H1 (cell line): ENCODE data around the gene RNASE11. TPM values are rescaled to one million over a fixed set of nuclear protein-coding genes. Genes with fewer than 3 reads are reported as not detected.

Experiments used
- CTCF ChIA-PET: fragments of 300-600 bp; sonication (Branson Sonifier 250); formaldehyde crosslinking; loops from one replicate; lab custom pipeline; 2021; ENCODE audit not compliant: partially characterized antibody; lab: Charles Lee
- POLR2A ChIA-PET: fragments of 300-600 bp; sonication (Branson Sonifier 250); formaldehyde crosslinking; loops from one replicate; lab custom pipeline; 2021; ENCODE audit warnings: inconsistent platforms; ENCODE audit not compliant: partially characterized antibody; lab: Charles Lee
- DNase-seq, 2 experiments: peaks; one replicate each; pipeline versions ENCODE4 v3.0.0 to v3.0.0-alpha.2; 2010 to 2022; ENCODE audit warnings: low spot score in 2 of 2, low read depth in 1 of 2, mixed read lengths in 1 of 2
- FAIRE-seq: peaks from 2 replicates; lab custom pipeline; 2011; peaks lifted over from hg19 to GRCh38; lab: Jason Lieb, UNC
- H2AFZ ChIP-seq: 2 replicates; pipeline ENCODE4 v1.8.1; 2012; ENCODE audit warnings: low read length, inconsistent platforms
- H2AK5ac ChIP-seq: 2 replicates; pipeline ENCODE4 v1.6.1; 2013; ENCODE audit warnings: low read depth, low read length
- H2BK120ac ChIP-seq: replicated peaks from 2 replicates; pipeline ENCODE3; 2013; ENCODE audit warnings: low read depth, low read length, inconsistent platforms
- H2BK12ac ChIP-seq: 2 replicates; pipeline ENCODE4 v1.6.1; 2013; ENCODE audit warnings: low read depth, low read length
- H2BK15ac ChIP-seq: 2 replicates; pipeline ENCODE4 v1.6.1; 2013; ENCODE audit warnings: low read length
- H2BK20ac ChIP-seq: 2 replicates; pipeline ENCODE4 v1.6.1; 2013; ENCODE audit warnings: low read length
- H2BK5ac ChIP-seq: 2 replicates; pipeline ENCODE4 v1.6.1; 2013; ENCODE audit warnings: low read depth, low read length
- H3K14ac ChIP-seq: 2 replicates; pipeline ENCODE4 v1.6.1; 2013; ENCODE audit warnings: inconsistent platforms; ENCODE audit not compliant: insufficient read length
- H3K18ac ChIP-seq: 2 replicates; pipeline ENCODE4 v1.6.1; 2013; ENCODE audit warnings: low read length; ENCODE audit errors: extremely low read depth
- H3K23ac ChIP-seq: 2 replicates; pipeline ENCODE4 v1.6.1; 2013; ENCODE audit warnings: inconsistent platforms; ENCODE audit not compliant: insufficient read length
- H3K23me2 ChIP-seq: 2 replicates; pipeline ENCODE4 v1.6.1; 2013; ENCODE audit warnings: low read depth, low read length
- H3K27ac ChIP-seq: 2 replicates; pipeline ENCODE4 v1.6.1; 2011; ENCODE audit warnings: low read depth, low read length, inconsistent platforms
- H3K27me3 ChIP-seq, 4 experiments: replicated peaks in 1 of 4; 1 replicate in 1 of 4; 2 replicates in 3 of 4; pipeline versions ENCODE4 v1.6.1 to v1.8.1; 2011 to 2013; ENCODE audit warnings: low read length in 3 of 4, mild to moderate bottlenecking in 3 of 4, inconsistent platforms in 2 of 4, mixed read lengths in 2 of 4, moderate library complexity in 1 of 4; ENCODE audit not compliant: control insufficient read depth in 3 of 4, insufficient read depth in 3 of 4; ENCODE audit errors: extremely low read depth in 1 of 4
- H3K36me3 ChIP-seq, 4 experiments: 2 replicates each; pipeline versions ENCODE4 v1.6.1 to v1.8.1; 2011 to 2013; ENCODE audit warnings: mild to moderate bottlenecking in 4 of 4, low read length in 3 of 4, moderate library complexity in 2 of 4, control low read depth in 1 of 4, inconsistent platforms in 1 of 4; ENCODE audit not compliant: insufficient read depth in 4 of 4, control insufficient read depth in 2 of 4
- H3K4ac ChIP-seq: replicated peaks from 2 replicates; pipeline ENCODE3; 2013; ENCODE audit warnings: low read length, low read depth, mixed read lengths, inconsistent platforms; ENCODE audit not compliant: insufficient read length
- H3K4me1 ChIP-seq, 4 experiments: replicated peaks in 1 of 4; 1 replicate in 1 of 4; 2 replicates in 3 of 4; pipeline versions ENCODE4 v1.6.1 to v1.8.1; 2011 to 2013; ENCODE audit warnings: low read length in 3 of 4, inconsistent platforms in 2 of 4, mixed read lengths in 1 of 4; ENCODE audit not compliant: insufficient read depth in 4 of 4, control insufficient read depth in 3 of 4
- H3K4me2 ChIP-seq, 2 experiments: 2 replicates each; pipeline versions ENCODE4 v1.6.1 to v1.8.1; 2011 to 2013; ENCODE audit warnings: low read depth in 2 of 2, low read length in 2 of 2, control low read depth in 1 of 2, inconsistent platforms in 1 of 2, mild to moderate bottlenecking in 1 of 2; ENCODE audit not compliant: insufficient read depth in 1 of 2
- H3K4me3 ChIP-seq, 4 experiments: fragments of 200-600, 300-600 bp in 1 of 4; sonication (generic), shearing (Covaris generic), sonication (Bioruptor Twin) in 1 of 4; 2 replicates each; pipeline versions ENCODE4 v1.5.1 to v1.8.1; 2011 to 2016; ENCODE audit warnings: low read length in 4 of 4, low read depth in 3 of 4, control low read depth in 2 of 4, inconsistent platforms in 2 of 4, mild to moderate bottlenecking in 2 of 4, mixed read lengths in 1 of 4, moderate library complexity in 1 of 4; ENCODE audit not compliant: insufficient read depth in 2 of 4; ENCODE audit errors: extremely low read depth in 1 of 4
- H3K56ac ChIP-seq: replicated peaks from 2 replicates; pipeline ENCODE3; 2013; ENCODE audit warnings: low read depth, mild to moderate bottlenecking, mixed read lengths, low read length, inconsistent platforms; ENCODE audit not compliant: insufficient read length
- H3K79me1 ChIP-seq: 2 replicates; pipeline ENCODE4 v1.6.1; 2013; ENCODE audit warnings: low read depth, low read length, control low read depth
- H3K79me2 ChIP-seq, 2 experiments: 2 replicates each; pipeline versions ENCODE4 v1.6.1 to v1.8.1; 2012 to 2013; ENCODE audit warnings: low read length in 2 of 2, mild to moderate bottlenecking in 2 of 2, inconsistent platforms in 1 of 2; ENCODE audit not compliant: insufficient read depth in 2 of 2, control insufficient read depth in 1 of 2
- H3K9ac ChIP-seq, 4 experiments: replicated peaks in 1 of 4; 1 replicate in 1 of 4; 2 replicates in 3 of 4; pipeline versions ENCODE4 v1.6.1 to v1.8.1; 2011 to 2013; ENCODE audit warnings: low read depth in 3 of 4, low read length in 3 of 4, control low read depth in 2 of 4, mild to moderate bottlenecking in 2 of 4, moderate library complexity in 2 of 4, inconsistent platforms in 1 of 4; ENCODE audit errors: extremely low read depth in 1 of 4
- H3K9me3 ChIP-seq, 2 experiments: 2 replicates each; pipeline versions ENCODE4 v1.6.1 to v1.8.1; 2012 to 2013; ENCODE audit warnings: mild to moderate bottlenecking in 2 of 2, moderate library complexity in 2 of 2, control low read depth in 1 of 2, inconsistent platforms in 1 of 2, low read depth in 1 of 2, low read length in 1 of 2, mixed read lengths in 1 of 2; ENCODE audit not compliant: insufficient read depth in 2 of 2
- H4K20me1 ChIP-seq, 2 experiments: replicated peaks in 1 of 2; 2 replicates each; pipeline versions ENCODE3 to v1.8.1; 2011 to 2013; ENCODE audit warnings: inconsistent platforms in 2 of 2, low read length in 2 of 2, mild to moderate bottlenecking in 1 of 2; ENCODE audit not compliant: insufficient read depth in 2 of 2, control insufficient read depth in 1 of 2
- H4K5ac ChIP-seq: 2 replicates; pipeline ENCODE4 v1.6.1; 2013; ENCODE audit warnings: low read length, low read depth, mixed read lengths, inconsistent platforms; ENCODE audit not compliant: insufficient read length
- H4K8ac ChIP-seq: 2 replicates; pipeline ENCODE4 v1.8.0; 2013; ENCODE audit warnings: mild to moderate bottlenecking, moderate library complexity, low read length, inconsistent platforms; ENCODE audit not compliant: insufficient read depth; ENCODE audit errors: extremely low read depth
- H4K91ac ChIP-seq: replicated peaks from 2 replicates; pipeline ENCODE3; 2013; ENCODE audit warnings: low read length, mixed read lengths, inconsistent platforms; ENCODE audit not compliant: insufficient read length
- ATF2 ChIP-seq: IDR thresholded peaks from 2 replicates; pipeline ENCODE4 v1.6.1; 2012; ENCODE audit warnings: low read length, inconsistent platforms
- KDM4A ChIP-seq: IDR thresholded peaks from one replicate; pipeline ENCODE4 v1.7.1; 2012; ENCODE audit warnings: low read depth, mild to moderate bottlenecking, moderate library complexity, low read length, inconsistent platforms; ENCODE audit not compliant: severe bottlenecking
- NANOG ChIP-seq: IDR thresholded peaks from 2 replicates; pipeline ENCODE4 v1.6.1; 2011; ENCODE audit warnings: low read length, low read depth, mild to moderate bottlenecking, inconsistent platforms; ENCODE audit not compliant: insufficient read depth, poor library complexity, severe bottlenecking
- TCF12 ChIP-seq: IDR thresholded peaks from 2 replicates; pipeline ENCODE4 v1.6.1; 2011; ENCODE audit warnings: low read depth, mild to moderate bottlenecking, low read length
- WGBS, 2 experiments: shearing (Covaris generic) in 1 of 2; methylation state at CpG; one replicate each; pipeline versions ENCODE4 v1.1.6 to v1.1.7; 2013 to 2015; ENCODE audit warnings: low lambda C conversion rate in 2 of 2, mixed read lengths in 2 of 2, inconsistent platforms in 1 of 2, low coverage in 1 of 2, missing lambda C conversion rate in 1 of 2; ENCODE audit not compliant: insufficient replicate concordance in 2 of 2, insufficient coverage in 1 of 2, insufficient read length in 1 of 2; ENCODE audit errors: extremely low coverage in 1 of 2, missing lambda C conversion rate in 1 of 2; 5-methylcytosine and 5-hydroxymethylcytosine counted together
- polyA plus RNA-seq, 7 experiments: library from polyadenylated mRNA; depleted of rRNA in 3 of 7; stranded (reverse) in 5 of 7; unstranded in 2 of 7; fragments of >200 nt in 5 of 7; fragments of 200-250 nt in 2 of 7; gene quantifications; 1 replicate in 5 of 7; 2 replicates in 1 of 7; 4 replicates in 1 of 7; pipeline versions ENCODE4 v1.2.1 to v1.2.3, GENCODE V29; 2011 to 2013; ENCODE audit warnings: missing spikeins in 2 of 7, mixed read lengths in 2 of 7
- total RNA-seq: library from RNA; stranded (reverse); fragmentation: NEBNext Ultra II Directional; extraction: Animal tissue kit (Norgen Biotek cat#: 25700); gene quantifications from 2 replicates; pipeline ENCODE4 v1.2.1, GENCODE V29; 2021
- TF ChIP-seq, protein P1 (sequence below): IDR thresholded peaks from 2 replicates; pipeline ENCODE4 v1.6.1; 2012; ENCODE audit warnings: inconsistent platforms

RNASE11 gene
- total and polyA plus RNA-seq, 2 of the 8 experiments (the other 6 are each of a cell fraction or from before 2014, with no cell fraction given) = not detected

- Histone ChIP-seq H4K8ac (no peak overlapping the region), H3K9me3 (no peaks in the 10 kb centered on the region), H2BK12ac (no peak overlapping the region), H3K4me2 (no peak overlapping the region), H3K56ac (no peak overlapping the region), H2BK15ac (no peak overlapping the region), H3K14ac (no peak overlapping the region), H3K23ac (no peak overlapping the region), H3K4me3 (no peak overlapping the region), H3K27me3 (no peaks in the 10 kb centered on the region; a peak in 1 of 7 replicates), H3K79me2 (no peaks in the 10 kb centered on the region), H3K4me1 (no peaks in the 10 kb centered on the region; a peak in 1 of 7 replicates), H2BK5ac (no peak overlapping the region), H2BK20ac (peak overlapping the region; percentile 17; the same call in 1 of the 2 replicates), H4K91ac (no peak overlapping the region), H3K23me2 (no peaks in the 10 kb centered on the region), H3K9ac (no peak overlapping the region), H2AK5ac (no peak overlapping the region), H2AFZ (no peak overlapping the region), H3K18ac (no peak overlapping the region), H3K27ac (no peak overlapping the region), H4K5ac (no peak overlapping the region), H3K79me1 (no peaks in the 10 kb centered on the region), H3K4ac (no peak overlapping the region), H2BK120ac (no peak overlapping the region), H3K36me3 (no peaks in the 10 kb centered on the region), H4K20me1 (no peaks in the 10 kb centered on the region)
- WGBS, 2 experiments = 86% methylated on average over 13 of the region's 13 CpGs; no CpG with 5 or more reads in 1 of the 2 experiments
- ChIA-PET CTCF (interaction anchor here (0.8 to 8.9 kb wide), 9 partner anchors 69 to 277 kb away, joined by 3 to 114 read pairs (median 8); partner anchors contain the start of gene PARP2), POLR2A (interaction anchor here (1.8 to 7.8 kb wide), 2 partner anchors 135 to 149 kb away, joined by 5 to 49 read pairs; partner anchors contain the start of genes APEX1, OSGEP and PNP)
- FAIRE-seq (no peak), DNase-seq (no peak)
- TF ChIP-seq NANOG (no peak), KDM4A (no peak), TCF12 (no peak), ATF2 (no peak)
- TF ChIP-seq, protein P1, sequence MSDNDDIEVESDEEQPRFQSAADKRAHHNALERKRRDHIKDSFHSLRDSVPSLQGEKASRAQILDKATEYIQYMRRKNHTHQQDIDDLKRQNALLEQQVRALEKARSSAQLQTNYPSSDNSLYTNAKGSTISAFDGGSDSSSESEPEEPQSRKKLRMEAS = no peak
Measured at GRCh38 chr14:20603813-20604690, 16.3 kb upstream of the RNASE11 start.
